Suprapubic skin (tissue), 4 donors: Measurements from ENCODE around the gene IFT74.

Experiments
- CTCF ChIP-seq, 2 donors: fragments of 200-600 bp in 1 of 2; fragments of 450-650 bp in 1 of 2; sonication (generic) in 1 of 2; IDR thresholded peaks; one replicate each; pipeline ENCODE4 v1.5.1; 2016 to 2019; ENCODE audit warnings: antibody characterized with exemption in 2 of 2, mild to moderate bottlenecking in 1 of 2, moderate library complexity in 1 of 2
- EP300 ChIP-seq: sonication (generic); formaldehyde crosslinking; IDR thresholded peaks from one replicate; pipeline ENCODE4 v1.6.1; 2017; ENCODE audit warnings: antibody characterized with exemption
- POLR2A ChIP-seq, 2 donors: fragments of 450-650 bp; IDR thresholded peaks; one replicate each; pipeline ENCODE4 v1.6.1; 2017; ENCODE audit warnings: antibody characterized with exemption in 2 of 2, mild to moderate bottlenecking in 2 of 2, moderate library complexity in 2 of 2
- POLR2AphosphoS5 ChIP-seq, 3 donors: sonication (generic); formaldehyde crosslinking; IDR thresholded peaks; one replicate each; pipeline ENCODE4 v1.6.1; 2017; ENCODE audit warnings: antibody characterized with exemption in 3 of 3

GRCh38 chr9:26928902-26929495 lies 27.2 kb upstream of the IFT74 start:
- no peak for TF ChIP-seq CTCF (IDR thresholded peaks at IDR 0.05)
- no peak for TF ChIP-seq EP300
- no peak for TF ChIP-seq POLR2A (IDR thresholded peaks at IDR 0.05)
- no peak for TF ChIP-seq POLR2AphosphoS5 (IDR thresholded peaks at IDR 0.05)
